Kidney (tissue), 14 donors: ENCODE data around the gene GARIN1A. TPM values are rescaled to one million over a fixed set of nuclear protein-coding genes. Genes with fewer than 3 reads are reported as not detected.

Source experiments
- DNase-seq, 5 donors: peaks; one replicate each; pipeline ENCODE4 v3.0.0-alpha.2; 2013 to 2020
- FAIRE-seq: peaks from 2 replicates; lab custom pipeline; 2012; peaks lifted over from hg19 to GRCh38; lab: Jason Lieb, UNC
- H3K27ac ChIP-seq, 2 donors: one replicate each; pipeline ENCODE4 v1.7.0; 2013; ENCODE audit warnings: low read depth in 2 of 2, low read length in 2 of 2, inconsistent platforms in 1 of 2
- H3K27me3 ChIP-seq: one replicate; pipeline ENCODE4 v1.7.1; 2013; ENCODE audit warnings: low read length, inconsistent platforms; ENCODE audit not compliant: control insufficient read depth, insufficient read depth
- H3K36me3 ChIP-seq, 3 donors: one replicate each; pipeline versions ENCODE4 v1.7.0 to v1.7.1; 2013; ENCODE audit warnings: low read length in 3 of 3, control low read depth in 1 of 3, inconsistent platforms in 1 of 3; ENCODE audit not compliant: insufficient read depth in 3 of 3, control insufficient read depth in 2 of 3
- H3K4me1 ChIP-seq, 3 donors: one replicate each; pipeline versions ENCODE4 v1.7.0 to v1.7.1; 2013; ENCODE audit warnings: low read length in 3 of 3, inconsistent platforms in 1 of 3, low read depth in 1 of 3; ENCODE audit not compliant: control insufficient read depth in 2 of 3, insufficient read depth in 2 of 3
- H3K4me3 ChIP-seq, 3 donors: one replicate each; pipeline versions ENCODE4 v1.7.0 to v1.8.1; 2013; ENCODE audit warnings: low read length in 3 of 3, control low read depth in 1 of 3, inconsistent platforms in 1 of 3
- H3K9ac ChIP-seq, 3 donors: one replicate each; pipeline versions ENCODE4 v1.7.0 to v1.7.1; 2013; ENCODE audit warnings: low read length in 3 of 3, control low read depth in 1 of 3, inconsistent platforms in 1 of 3
- H3K9me3 ChIP-seq, 3 donors: one replicate each; pipeline versions ENCODE4 v1.7.0 to v1.7.1; 2013; ENCODE audit warnings: low read length in 3 of 3, control low read depth in 1 of 3, inconsistent platforms in 1 of 3; ENCODE audit not compliant: control insufficient read depth in 2 of 3, insufficient read depth in 1 of 3
- CTCF ChIP-seq: IDR thresholded peaks from 3 replicates; pipeline ENCODE4 v1.5.1; 2012; ENCODE audit warnings: mild to moderate bottlenecking, moderate library complexity, borderline replicate concordance; ENCODE audit not compliant: insufficient read depth; ENCODE audit errors: extremely low read depth
- intact Hi-C: fragments of 100-400 bp; cut with DNase I; formaldehyde crosslinking; loops from one replicate; pipeline ENCODE4 v1.11.1; 2022
- polyA plus RNA-seq: library from polyadenylated mRNA; stranded (reverse); fragments of 350-450 nt; fragmentation: Illumina TruSeq; extraction: RNeasy Lipid Tissue Mini Kit (QIAGEN cat#74804); gene quantifications from one replicate; pipeline ENCODE4 v1.2.3, GENCODE V29; 2014; ENCODE audit warnings: low read depth, low replicate concordance; ENCODE audit not compliant: insufficient read depth
- total RNA-seq: library from RNA; stranded (reverse); fragmentation: NEBNext Ultra II Directional; extraction: Animal tissue kit (Norgen Biotek cat#: 25700); gene quantifications from one replicate; pipeline ENCODE4 v1.2.1, GENCODE V29; 2021
- donor health status: control.
- donor health status: control.
- donor health status: control.
- donor health status: control.
- donor health status: control.
- donor health status: DM: yes; HTN: yes; CAD: no.
- donor health status: Normal renal cell carcinoma (clear cell type).

Gene GARIN1A
- total and polyA plus RNA-seq, 2 donors from 2014 or later: 1.3 to 2.5 TPM

- no peak overlapping the region for H3K9ac ChIP-seq
- DNase-seq (no peak), FAIRE-seq (no peak)
- no peaks in the 10 kb centered on the region for H3K36me3 ChIP-seq
- intact Hi-C loops: no loop called here
- no peaks in the 10 kb centered on the region for H3K4me1 ChIP-seq
- no peak overlapping the region for H3K4me3 ChIP-seq
- no peak overlapping the region for H3K27ac ChIP-seq
- no peaks in the 10 kb centered on the region for H3K27me3 ChIP-seq
- no peaks in the 10 kb centered on the region for H3K9me3 ChIP-seq
- TF ChIP-seq CTCF: no peak
Observed at GRCh38 chr7:128707752-128708151, 35.7 kb downstream of the GARIN1A start.

GRCh38 chr7:128708235-128708634, 36.1 kb downstream of the GARIN1A start:
- no peaks in the 10 kb centered on the region for H3K9me3 ChIP-seq
- no peak for FAIRE-seq
- intact Hi-C loops: no loop called here

GRCh38 chr7:128708824-128709223, 36.7 kb downstream of the GARIN1A start:
- H3K9me3 ChIP-seq: no peaks in the 10 kb centered on the region
- H3K4me1 ChIP-seq: no peaks in the 10 kb centered on the region
- no peaks in the 10 kb centered on the region for H3K36me3 ChIP-seq
- FAIRE-seq (no peak), DNase-seq (no peak)
- no peak overlapping the region for H3K27ac ChIP-seq
- no peak overlapping the region for H3K4me3 ChIP-seq
- no peaks in the 10 kb centered on the region for H3K27me3 ChIP-seq
- H3K9ac ChIP-seq: no peak overlapping the region
- intact Hi-C loops: no loop called here
- TF ChIP-seq CTCF: no peak

More at GRCh38 chr7:128708235-128708634, 36.1 kb downstream of the GARIN1A start:
- Histone ChIP-seq H3K9ac (no peak overlapping the region), H3K36me3 (no peaks in the 10 kb centered on the region), H3K27me3 (no peaks in the 10 kb centered on the region), H3K4me3 (no peak overlapping the region), H3K4me1 (no peaks in the 10 kb centered on the region), H3K27ac (no peak overlapping the region)
- DNase-seq: no peak
- no peak for TF ChIP-seq CTCF

- H3K9me3 ChIP-seq: no peaks in the 10 kb centered on the region
- H3K4me3 ChIP-seq: no peak overlapping the region
- H3K4me1 ChIP-seq: no peaks in the 10 kb centered on the region
- TF ChIP-seq CTCF: no peak
- no peaks in the 10 kb centered on the region for H3K27me3 ChIP-seq
- intact Hi-C loops: no loop called here
- H3K27ac ChIP-seq: no peak overlapping the region
- H3K36me3 ChIP-seq: no peaks in the 10 kb centered on the region
- no peak overlapping the region for H3K9ac ChIP-seq
- FAIRE-seq (no peak), DNase-seq (no peak)
Observed at GRCh38 chr7:128710481-128710880, 38.4 kb downstream of the GARIN1A start.
